HTR-8/SVneo (cell line): ENCODE results near the gene TPM1.
"Not testable (repeated sequence)": the region's sequence is repeated elsewhere in the genome, so short reads cannot be mapped to it uniquely, and the experiment has no call there.

Experiments used
- DNase-seq: peaks from one replicate; pipeline ENCODE4 v3.0.0; 2011; ENCODE audit warnings: low spot score, mixed read lengths; ENCODE audit not compliant: insufficient read length
- FAIRE-seq: peaks from 2 replicates; lab custom pipeline; 2011; peaks lifted over from hg19 to GRCh38; lab: Jason Lieb, UNC

Gene TPM1

GRCh38 chr15:63090472-63090871 lies 47.9 kb downstream of the TPM1 start:
- FAIRE-seq (no peak), DNase-seq (no peak)

- no peak for FAIRE-seq
- no peak for DNase-seq
Measured at GRCh38 chr15:63090887-63091286, 48.3 kb downstream of the TPM1 start.

GRCh38 chr15:63091679-63092446 lies 49.3 kb downstream of the TPM1 start:
- FAIRE-seq (no peak), DNase-seq (no peak)

- FAIRE-seq: peak; percentile 40
- peak; percentile 57 for DNase-seq
Measured at GRCh38 chr15:63093486-63094205, 51.1 kb downstream of the TPM1 start.

GRCh38 chr15:63094495-63094931 lies 52.0 kb downstream of the TPM1 start:
- DNase-seq (peak; percentile 34), FAIRE-seq (no peak)

- no peak for DNase-seq
- no peak for FAIRE-seq
Measured at GRCh38 chr15:63096178-63096577, 53.6 kb downstream of the TPM1 start.

- not testable (repeated sequence) for DNase-seq, FAIRE-seq
Measured at GRCh38 chr15:63098901-63099300, 56.4 kb downstream of the TPM1 start.

- not testable (repeated sequence) for DNase-seq, FAIRE-seq
Measured at GRCh38 chr15:63099581-63099980, 57.0 kb downstream of the TPM1 start.

- FAIRE-seq (no peak), DNase-seq (no peak)
Measured at GRCh38 chr15:63103416-63103815, 60.9 kb downstream of the TPM1 start.

- FAIRE-seq (no peak), DNase-seq (no peak)
Measured at GRCh38 chr15:63104727-63105126, 62.2 kb downstream of the TPM1 start.

GRCh38 chr15:63105354-63105753 lies 62.8 kb downstream of the TPM1 start:
- not testable (repeated sequence) for FAIRE-seq, DNase-seq

GRCh38 chr15:63107895-63108546 lies 65.5 kb downstream of the TPM1 start:
- FAIRE-seq (peak; percentile 76), DNase-seq (peak; percentile 83)

- DNase-seq: no peak
- no peak for FAIRE-seq
Measured at GRCh38 chr15:63109498-63109897, 67.0 kb downstream of the TPM1 start.

- FAIRE-seq (no peak), DNase-seq (no peak)
Measured at GRCh38 chr15:63109920-63110319, 67.4 kb downstream of the TPM1 start.

GRCh38 chr15:63110428-63111026 lies 68.0 kb downstream of the TPM1 start:
- no peak for FAIRE-seq
- no peak for DNase-seq

- FAIRE-seq (no peak), DNase-seq (no peak)
Measured at GRCh38 chr15:63111481-63111880, 68.9 kb downstream of the TPM1 start.

- FAIRE-seq (no peak), DNase-seq (no peak)
Measured at GRCh38 chr15:63112871-63113270, 70.3 kb downstream of the TPM1 start.

GRCh38 chr15:63114465-63114864 lies 71.9 kb downstream of the TPM1 start:
- no peak for FAIRE-seq
- DNase-seq: no peak
